HG03064 (cell line): Measurements from ENCODE around the gene EPHA4.
"Not testable (repeated sequence)": the region's sequence is repeated elsewhere in the genome, so short reads cannot be mapped to it uniquely, and the experiment has no call there.

Experiments
- ATAC-seq: cut with Tn5 transposase; IDR thresholded peaks from one replicate; pipeline ENCODE4 v1.9.1; 2021; ENCODE audit warnings: low read depth; ENCODE audit not compliant: unreplicated experiment

EPHA4 gene

DNA sequence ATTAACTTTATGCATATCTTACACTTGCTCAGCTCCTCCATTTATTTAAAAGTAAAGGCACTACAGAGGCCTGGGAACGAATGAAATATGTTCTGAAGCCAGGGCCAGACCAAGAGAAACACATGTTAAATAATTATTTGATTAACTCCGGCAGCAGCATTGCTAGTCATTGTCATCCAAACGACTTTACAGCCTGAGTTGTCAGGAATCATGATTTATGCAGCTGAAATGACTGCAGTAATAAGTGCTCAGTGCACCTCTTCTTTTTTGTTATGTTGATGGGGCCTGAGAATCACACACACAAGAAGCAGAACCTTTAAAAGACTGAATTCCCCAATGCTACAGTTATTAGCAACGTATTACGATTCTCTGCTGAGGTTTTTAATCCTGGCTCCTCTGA, 58.9 kb downstream of the EPHA4 start:
- ATAC-seq = no peak

DNA sequence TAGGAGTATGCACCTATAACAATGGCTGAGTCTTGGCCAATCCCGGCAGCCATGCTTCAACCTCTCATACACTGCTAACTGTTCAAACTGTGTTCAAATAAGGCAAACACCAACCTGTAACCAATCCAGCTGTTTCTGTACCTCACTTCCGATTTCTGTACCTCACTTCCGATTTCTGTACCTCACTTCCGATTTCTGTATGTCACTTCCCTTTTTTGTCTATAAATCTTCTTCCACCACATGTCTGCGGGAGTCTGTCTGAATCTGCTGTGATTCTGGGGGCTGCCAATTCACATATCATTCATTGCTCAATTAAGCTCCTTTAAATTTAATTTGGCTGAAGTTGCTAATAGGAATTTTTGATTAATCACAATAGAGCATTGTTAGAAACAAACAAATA, 60.8 kb downstream of the EPHA4 start:
- ATAC-seq = not testable (repeated sequence)

DNA sequence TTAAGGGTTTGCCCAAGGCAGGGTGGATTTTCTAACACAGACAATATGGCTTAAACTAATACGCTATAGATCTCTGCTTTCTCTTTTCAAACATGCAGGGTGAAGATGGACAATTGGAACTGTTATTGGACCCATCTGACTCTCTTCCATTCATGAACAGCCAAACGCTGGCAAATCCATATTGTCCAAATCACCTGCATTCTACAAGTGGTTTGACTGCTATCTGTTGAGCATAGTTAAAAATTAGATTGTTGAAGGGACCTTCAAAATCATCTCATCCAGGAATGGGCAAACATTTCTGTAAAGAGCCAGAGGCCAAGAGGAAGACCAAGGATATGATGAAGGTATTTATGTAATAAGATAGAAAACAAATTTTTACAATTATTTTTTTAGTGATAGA, 65.6 kb downstream of the EPHA4 start:
- no peak for ATAC-seq

DNA sequence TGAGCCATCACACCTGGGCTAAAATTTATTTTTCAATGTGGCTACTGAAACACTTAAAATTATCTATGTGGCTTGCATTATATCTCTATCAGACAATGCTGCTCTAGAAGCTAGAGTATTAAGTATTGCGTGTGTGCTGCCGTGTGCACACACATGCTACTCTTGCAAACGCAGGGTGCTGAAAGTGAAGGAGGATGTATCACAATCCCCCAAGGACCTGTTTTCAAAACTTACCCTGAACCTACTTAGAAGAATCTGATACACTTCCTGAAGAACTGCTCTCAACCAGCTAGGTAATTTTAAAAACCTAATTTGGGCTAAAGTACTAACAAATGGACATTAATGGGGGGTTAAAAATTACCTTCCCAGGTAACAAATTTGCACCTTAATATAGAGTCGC, 66.5 kb downstream of the EPHA4 start:
- ATAC-seq = no peak

DNA sequence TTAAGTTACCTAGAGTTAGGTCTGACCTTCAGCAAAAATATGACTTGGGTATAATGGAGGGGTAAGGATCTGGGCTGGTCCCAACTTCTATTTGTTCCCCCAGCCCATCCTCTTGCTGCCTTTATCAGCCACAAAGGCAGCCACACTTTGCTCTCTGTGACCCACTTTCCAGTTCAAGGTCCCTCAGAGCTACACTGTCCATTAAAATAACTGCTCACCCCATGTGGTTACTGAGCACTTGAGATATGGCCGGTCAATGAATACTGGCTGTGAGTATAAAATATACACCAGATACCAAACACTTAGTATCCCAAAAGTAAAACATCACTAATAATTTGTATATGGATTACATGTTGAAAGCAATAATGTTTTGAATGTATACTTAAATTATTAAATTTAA, 67.2 kb downstream of the EPHA4 start:
- ATAC-seq = no peak

DNA sequence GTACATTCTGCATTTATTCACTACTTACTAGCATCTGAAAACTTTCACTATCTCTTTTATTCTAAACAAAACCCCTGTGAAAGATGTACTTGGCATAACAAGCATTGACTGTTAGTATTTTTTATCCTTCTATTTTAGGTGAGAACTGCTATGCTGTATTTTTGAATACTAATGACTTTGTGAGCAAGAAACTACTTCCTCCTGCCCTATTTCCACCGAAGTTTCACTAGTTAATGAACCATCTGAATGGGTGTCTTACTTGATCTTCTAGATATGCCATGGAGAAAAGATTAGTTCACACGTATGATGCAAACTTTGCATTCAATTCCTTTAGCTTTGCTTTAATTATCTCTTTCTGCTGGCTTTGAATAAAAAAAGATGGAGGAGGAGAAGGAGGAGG, 68.1 kb downstream of the EPHA4 start:
- no peak for ATAC-seq

DNA sequence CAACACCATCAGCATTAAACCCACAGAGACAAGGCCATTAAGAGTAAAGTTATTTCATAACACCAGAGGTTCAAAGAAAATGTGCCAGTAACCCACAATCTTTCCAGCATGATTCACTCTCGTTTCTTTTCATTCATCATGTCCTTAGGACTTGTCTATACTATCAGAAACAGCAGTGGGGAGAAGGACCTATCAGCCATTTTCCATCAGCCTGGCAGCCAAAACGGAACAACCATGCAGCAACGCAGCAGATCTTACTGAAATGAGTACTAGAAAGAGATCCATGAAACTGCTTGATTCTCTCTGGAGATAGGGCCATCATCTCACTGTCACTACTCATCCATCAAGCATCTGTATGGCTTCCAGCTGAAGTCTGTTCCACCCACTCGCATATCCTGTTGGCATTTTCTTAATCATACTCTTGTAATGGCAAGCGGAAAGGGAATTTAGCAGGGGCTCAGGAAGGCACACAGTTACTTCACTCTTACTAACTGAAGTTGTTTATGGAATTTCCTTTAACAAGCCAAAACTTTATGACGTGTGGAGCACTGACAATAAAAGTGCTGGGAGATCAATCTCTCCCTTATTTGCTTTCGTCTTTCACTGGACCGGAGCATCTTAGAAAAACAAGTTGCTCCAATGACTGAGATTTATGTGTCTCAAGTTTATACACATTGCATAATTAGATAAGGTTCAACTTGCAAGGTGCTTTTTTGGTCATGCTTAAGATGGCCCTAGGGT, 69.7 kb downstream of the EPHA4 start:
- no peak for ATAC-seq

DNA sequence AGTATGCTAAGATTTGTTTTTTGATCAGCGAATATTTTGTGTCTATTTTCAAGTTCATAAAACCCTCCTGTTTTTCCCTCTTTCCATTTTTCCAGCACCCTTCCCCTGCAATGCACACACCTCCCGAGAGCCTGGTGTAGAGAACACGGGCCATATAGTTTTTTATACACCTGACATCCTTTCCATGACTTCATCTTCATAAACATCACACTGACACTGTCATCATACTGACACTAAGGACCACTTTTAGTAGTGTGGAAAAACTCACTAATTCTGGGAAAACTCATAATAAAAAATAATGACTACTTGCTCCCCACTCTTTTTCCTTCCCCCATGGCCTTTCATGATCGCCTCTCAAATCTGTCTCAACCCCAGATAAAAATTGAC, 70.2 kb downstream of the EPHA4 start:
- ATAC-seq = no peak

DNA sequence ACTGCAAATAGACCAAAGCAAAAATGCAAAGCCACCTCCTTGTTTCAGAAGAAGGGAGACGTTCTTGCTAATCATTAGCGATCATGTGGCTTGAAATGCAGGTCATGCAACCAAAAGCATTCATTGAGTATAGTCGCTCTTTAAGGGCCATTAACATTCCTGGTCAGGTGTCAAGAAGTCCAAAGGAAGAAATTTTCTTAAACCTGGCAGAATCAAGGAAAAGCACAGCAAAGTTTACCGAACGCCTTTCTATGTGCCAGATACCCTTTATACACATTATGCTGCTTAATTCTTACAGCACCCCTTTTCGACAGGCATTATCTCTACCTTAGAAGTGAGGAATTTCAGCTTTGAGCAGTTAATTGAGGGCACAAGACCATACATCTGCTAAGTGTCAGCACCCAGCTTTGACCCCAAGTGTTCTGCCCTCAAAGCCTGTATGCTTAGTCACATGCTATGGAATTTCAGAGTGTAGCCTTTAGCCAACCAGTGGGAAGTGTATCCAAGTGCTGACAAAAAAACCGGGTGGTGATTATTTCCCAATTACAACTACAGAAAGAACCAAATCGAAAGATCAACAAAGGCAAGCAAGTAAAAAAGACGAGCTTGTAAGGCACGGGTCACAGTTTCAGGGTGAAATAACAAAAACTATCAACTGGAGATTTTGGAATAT, 70.8 kb downstream of the EPHA4 start:
- ATAC-seq = no peak

DNA sequence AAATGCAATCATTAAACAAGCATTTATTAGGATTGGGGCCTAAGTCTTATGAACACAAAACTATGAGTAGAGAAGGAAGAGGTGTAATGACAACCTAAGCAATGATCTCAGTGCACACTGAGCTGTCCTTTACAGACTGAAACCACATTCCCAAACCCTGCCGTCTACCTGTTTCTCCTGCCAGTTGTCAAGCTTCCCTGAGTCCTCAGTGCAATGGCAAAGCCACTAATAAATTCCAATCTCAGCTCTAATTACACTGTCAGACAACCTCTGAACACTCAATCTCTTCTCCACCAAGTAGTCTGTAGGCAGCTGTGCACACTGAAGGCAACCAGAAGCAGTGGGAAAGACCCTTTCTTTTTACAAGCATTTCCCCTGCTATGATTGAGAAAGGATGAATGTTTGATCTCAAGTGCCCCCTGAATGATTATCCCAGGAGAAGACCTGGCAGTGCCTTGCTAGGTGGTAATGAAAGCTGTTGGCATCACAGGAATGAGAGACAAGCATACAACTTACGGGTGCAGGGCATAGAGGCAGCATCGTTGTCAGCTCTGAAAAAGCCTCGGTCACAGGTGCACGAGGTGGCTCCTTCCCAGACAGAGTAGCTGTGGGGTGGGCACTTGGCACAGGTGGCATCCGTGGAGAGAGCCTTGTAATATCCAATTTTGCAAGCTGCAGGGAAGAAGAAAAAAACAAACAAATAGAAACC, 71.4 kb downstream of the EPHA4 start:
- no peak for ATAC-seq

DNA sequence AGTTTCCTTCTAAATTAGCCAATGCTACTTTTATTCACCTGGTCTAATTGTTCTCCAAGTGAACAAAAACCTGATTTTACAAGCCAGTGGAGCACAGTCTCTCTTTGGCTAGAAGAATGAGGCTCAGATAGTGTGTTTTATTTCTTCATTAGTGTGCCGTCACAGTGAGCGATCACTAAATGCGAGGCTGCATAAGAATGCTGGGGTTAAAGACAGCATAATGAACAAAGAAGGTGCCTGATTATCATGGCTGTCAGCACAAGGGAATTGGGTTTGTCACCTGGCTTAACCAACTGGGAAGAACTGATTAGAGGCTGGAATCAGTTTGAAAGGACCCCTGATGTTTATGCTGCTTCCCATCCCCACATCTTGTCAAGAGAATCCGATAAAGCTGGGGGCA, 76.4 kb downstream of the EPHA4 start:
- no peak for ATAC-seq

DNA sequence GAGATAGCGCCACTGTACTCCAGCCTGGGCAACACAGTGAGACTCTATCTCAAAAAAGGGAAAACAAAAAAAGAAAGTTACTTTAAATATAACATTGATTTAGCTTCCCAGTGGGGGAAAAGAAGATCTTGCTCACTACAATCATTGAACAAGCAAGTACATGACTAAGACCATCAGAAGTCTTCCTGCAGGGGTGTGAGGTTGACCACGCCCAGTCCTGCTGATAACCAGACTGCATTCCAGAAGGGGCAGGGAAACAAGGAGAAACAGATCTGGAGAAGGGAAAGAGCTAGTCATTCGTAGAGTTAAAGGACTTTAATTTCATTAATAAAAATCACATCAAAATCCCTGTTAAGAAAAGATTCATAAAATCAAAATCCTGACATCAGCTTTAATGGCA, 77.5 kb downstream of the EPHA4 start:
- ATAC-seq = no peak

DNA sequence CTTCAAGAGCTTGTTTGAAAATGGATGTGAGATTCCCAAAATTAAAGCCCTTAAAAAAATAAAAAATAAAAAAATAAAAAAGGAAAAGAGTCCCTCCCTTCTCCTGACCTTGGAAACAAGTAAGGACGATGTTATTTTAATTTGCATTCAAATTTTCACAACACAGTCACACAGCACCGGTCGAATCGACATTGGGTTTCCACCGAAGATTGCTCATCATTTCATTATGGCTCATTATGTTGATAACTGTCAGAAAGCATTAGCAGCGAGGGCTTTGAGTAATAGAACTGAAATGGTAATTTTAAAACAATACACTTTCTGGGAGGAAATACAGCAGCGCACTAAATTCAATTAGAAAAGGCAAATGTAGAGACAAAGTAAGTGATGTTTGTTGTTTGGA, 78.7 kb downstream of the EPHA4 start:
- no peak for ATAC-seq

DNA sequence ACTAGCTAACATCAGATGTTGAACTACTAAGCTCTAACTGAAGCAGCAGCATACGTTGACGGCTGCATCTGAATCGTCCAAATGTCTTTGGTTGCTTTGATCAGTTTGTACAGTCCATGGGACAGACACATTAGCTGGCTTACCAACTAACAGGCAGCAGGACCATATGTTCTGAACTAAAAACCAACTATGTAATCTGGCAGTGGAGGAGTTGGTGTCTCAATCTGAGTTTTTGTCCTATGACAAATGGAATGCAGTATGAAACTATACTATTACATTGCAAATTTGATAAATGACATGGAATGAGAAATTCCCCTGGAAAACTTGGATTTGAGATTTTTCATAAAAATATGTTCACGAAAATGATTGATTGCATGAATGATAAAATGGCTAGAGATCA, 79.5 kb downstream of the EPHA4 start:
- no peak for ATAC-seq

DNA sequence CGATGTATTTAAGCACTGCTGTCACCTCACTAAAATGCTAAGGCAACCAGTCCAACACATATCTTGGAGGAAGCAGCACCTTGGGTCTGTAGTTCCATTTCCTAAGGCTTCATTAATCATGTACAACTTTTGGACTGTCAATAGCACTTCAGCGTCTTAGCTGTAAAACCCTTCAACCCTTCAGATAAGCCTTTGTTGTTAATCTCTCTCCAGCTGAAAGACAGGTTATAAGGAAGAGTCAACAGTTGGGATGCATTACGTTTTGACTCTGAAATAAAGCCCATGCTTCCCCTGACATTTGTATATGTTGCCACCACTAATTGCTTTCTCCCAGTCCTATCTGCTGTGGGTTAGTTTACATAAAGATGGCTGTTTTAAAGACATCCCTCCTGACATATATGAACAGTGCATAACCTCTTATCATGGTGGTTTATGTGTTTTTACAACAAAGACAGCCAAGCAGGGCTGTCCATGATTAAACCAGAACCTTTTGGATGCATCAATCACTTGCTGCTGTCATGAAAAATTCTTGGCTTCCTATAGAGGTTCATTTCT, 81.5 kb downstream of the EPHA4 start:
- ATAC-seq = no peak

DNA sequence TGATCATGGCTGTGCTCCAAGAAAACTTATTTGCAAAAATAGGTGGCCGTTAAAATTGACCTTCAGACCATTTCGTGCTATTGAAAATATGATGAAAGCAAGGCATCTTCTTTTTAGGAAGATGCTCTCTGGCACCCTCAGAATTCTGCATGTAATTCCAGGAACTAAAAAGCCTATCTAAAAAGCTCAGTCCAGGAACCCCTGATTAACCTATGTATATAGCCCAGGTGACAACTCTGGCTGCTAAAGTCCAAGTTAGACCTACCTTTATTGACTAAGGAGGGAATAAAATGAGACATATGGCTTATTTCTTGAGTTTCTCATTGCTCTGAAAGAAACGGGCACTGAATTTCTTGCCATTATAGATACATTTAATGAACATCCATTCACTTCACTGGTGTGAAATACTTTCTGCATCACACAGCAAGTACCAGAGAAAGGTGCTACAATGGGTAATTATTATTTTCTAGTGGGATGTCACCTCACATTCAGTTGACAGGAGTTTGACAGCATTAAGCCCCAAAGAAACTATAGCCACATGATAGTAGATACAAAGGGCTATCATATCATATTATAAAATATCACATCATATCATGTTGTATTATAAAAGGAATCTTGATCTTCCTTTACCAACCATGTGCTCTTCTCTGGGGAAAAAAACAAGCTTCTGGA, 83.8 kb downstream of the EPHA4 start:
- ATAC-seq = no peak

DNA sequence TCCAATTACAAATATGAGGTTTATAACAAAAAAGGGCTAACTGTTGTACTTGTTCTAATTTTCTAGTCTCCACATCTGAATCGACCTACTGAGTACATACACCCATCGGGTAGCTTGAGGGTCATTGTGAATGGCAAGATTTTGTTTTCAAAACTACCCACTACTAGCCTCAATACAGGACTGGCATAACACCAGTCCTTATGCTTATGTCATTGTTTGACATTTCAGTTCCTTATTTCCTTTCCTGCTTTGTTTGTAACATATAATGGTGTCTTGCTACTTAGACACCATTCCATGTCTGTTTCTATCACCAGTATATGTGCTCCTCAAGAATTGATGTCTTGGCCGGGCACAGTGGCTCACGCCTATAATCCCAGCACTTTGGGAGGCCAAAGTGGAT, 86.0 kb downstream of the EPHA4 start:
- ATAC-seq = no peak

DNA sequence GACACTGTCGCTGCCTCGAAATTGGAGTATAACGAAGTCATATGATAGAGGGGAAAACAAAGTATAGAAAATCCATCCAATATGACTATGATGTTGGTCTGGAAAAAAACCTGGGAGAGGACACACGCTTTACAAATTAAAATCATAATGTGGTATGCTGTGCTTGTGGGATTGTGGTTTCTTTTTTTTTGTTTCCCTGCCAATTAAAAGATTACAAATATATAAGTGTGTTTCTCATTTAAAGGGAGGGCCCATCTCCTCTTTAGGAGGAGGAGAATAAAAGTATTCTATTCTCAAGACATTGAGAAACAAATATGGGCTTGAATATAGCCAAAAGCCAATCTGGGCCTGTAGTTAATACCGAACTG, 86.6 kb downstream of the EPHA4 start:
- ATAC-seq = no peak

DNA sequence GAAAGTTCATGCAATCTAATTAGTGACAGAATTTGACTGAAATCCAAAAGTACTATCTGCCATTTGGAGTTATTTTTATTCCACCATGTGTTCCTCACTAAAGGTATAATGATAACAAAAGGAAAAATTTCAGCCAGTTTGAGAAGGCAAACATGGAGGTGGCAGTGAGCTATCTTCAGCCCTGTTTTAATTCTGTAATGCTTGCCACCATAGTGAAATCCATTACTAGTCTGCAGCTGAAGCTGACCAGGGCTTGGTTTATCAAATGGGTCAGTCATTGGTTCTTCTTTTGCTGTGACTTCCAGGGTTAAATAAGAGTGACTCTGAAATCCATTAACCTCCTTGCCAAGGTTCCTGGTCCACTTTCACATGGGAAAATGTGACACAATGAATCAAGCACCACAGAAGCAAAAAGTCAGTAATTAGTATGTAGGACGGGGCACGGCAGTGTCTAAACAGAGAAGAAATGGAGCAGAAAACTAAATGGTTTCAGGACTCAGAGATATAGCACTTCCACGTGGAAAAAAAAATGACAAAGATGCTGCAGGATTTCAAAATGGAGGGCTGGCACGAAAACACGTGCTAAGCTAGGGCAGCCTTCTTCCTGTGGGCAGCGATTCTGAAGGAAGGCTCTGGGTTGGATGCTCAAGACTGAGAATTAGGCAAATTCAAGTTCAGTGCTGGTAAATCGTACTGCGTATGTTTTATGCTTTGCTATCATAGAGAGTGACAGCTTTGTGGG, 87.2 kb downstream of the EPHA4 start:
- no peak for ATAC-seq

DNA sequence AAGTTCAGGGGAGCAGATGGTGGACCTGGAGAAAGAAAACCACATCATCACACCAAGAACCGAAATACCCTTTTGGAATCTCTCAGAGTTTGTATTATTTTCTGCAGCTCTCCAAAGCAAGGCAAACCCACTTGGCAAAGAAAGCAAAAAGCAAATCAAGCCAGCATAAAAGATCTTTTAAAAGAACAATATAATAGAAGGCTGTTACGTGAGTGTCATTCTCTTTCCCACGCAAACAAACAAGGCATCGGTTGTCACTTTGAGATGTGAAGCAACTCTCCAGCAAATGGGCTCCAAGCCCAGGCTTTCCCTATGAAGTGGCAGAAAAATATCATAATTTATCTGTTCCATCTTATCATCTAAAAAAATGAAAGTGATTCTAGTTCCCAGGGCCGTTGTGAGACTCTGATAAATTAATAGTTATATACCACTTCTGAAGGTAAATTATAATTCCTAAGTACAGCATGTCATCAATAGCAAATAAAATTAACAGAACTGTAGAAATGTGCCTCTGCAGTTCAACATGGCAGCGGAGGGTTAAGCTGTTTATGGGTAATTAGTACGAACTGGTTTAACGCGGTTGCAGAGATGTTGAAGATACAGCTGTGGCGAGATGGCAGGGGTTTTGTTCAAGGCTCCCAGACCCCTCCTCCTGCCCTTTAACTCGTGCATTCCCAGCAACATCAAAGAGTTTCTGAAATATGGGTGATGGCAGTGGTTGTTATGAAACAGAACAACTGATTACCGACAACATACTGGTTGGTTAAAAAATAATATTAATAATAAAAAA, 89.2 kb downstream of the EPHA4 start:
- no peak for ATAC-seq
